HEK293 (cell line): ENCODE measurements around the gene STK16.

ENCODE experiments used
- AEBP2 ChIP-seq: fragments of 450-650 bp; formaldehyde crosslinking; IDR thresholded peaks from 2 replicates; pipeline ENCODE4 v1.5.1; 2016; ENCODE audit warnings: missing biosample characterization, missing genetic modification characterization, borderline replicate concordance
- GLIS1 ChIP-seq: fragments of 450-650 bp; formaldehyde crosslinking; IDR thresholded peaks from 2 replicates; pipeline ENCODE4 v1.5.1; 2016; ENCODE audit warnings: missing biosample characterization, missing genetic modification characterization
- OVOL3 ChIP-seq: fragments of 450-650 bp; formaldehyde crosslinking; IDR thresholded peaks from 2 replicates; pipeline ENCODE4 v1.5.1; 2016; ENCODE audit warnings: missing biosample characterization, missing genetic modification characterization
- PBX3 ChIP-seq: sonication (generic); formaldehyde crosslinking; IDR thresholded peaks from 2 replicates; pipeline ENCODE4 v1.8.1; 2022; ENCODE audit warnings: mild to moderate bottlenecking, moderate library complexity, missing genetic modification reagents
- ZBTB1 ChIP-seq: fragments of 450-650 bp; formaldehyde crosslinking; IDR thresholded peaks from 2 replicates; pipeline ENCODE4 v1.5.1; 2016; ENCODE audit warnings: missing biosample characterization, missing genetic modification characterization
- ZNF138 ChIP-seq: fragments of 450-650 bp; formaldehyde crosslinking; IDR thresholded peaks from 2 replicates; pipeline ENCODE4 v1.5.1; 2016; ENCODE audit warnings: missing biosample characterization, missing genetic modification characterization, borderline replicate concordance
- ZNF239 ChIP-seq: fragments of 450-650 bp; formaldehyde crosslinking; IDR thresholded peaks from 2 replicates; pipeline ENCODE4 v1.5.1; 2016; ENCODE audit warnings: missing biosample characterization, missing genetic modification characterization
- ZNF274 ChIP-seq, 2 experiments: fragments of 200-500 bp in 1 of 2; fragments of 450-650 bp in 1 of 2; sonication (Bioruptor generic) in 1 of 2; formaldehyde crosslinking in 1 of 2; IDR thresholded peaks; 2 replicates each; pipeline versions ENCODE4 v1.5.1 to v1.6.1; 2014 to 2016; ENCODE audit warnings: borderline replicate concordance in 1 of 2, inconsistent platforms in 1 of 2, low read length in 1 of 2, missing biosample characterization in 1 of 2, missing genetic modification characterization in 1 of 2
- ZNF473 ChIP-seq: fragments of 450-650 bp; formaldehyde crosslinking; IDR thresholded peaks from 2 replicates; pipeline ENCODE4 v1.5.1; 2017; ENCODE audit warnings: missing biosample characterization, missing genetic modification characterization
- ZNF548 ChIP-seq: fragments of 450-650 bp; formaldehyde crosslinking; IDR thresholded peaks from 2 replicates; pipeline ENCODE4 v1.5.1; 2016; ENCODE audit warnings: missing biosample characterization, missing genetic modification characterization
- ZXDB ChIP-seq: fragments of 450-650 bp; formaldehyde crosslinking; IDR thresholded peaks from 2 replicates; pipeline ENCODE4 v1.5.1; 2016; ENCODE audit warnings: missing biosample characterization, missing genetic modification characterization
- TF ChIP-seq, protein P1 (sequence below): fragments of 450-650 bp; formaldehyde crosslinking; IDR thresholded peaks from 2 replicates; pipeline ENCODE4 v1.5.1; 2016; ENCODE audit warnings: missing biosample characterization, missing genetic modification characterization
- TF ChIP-seq, protein P2 (sequence below): fragments of 450-650 bp; formaldehyde crosslinking; IDR thresholded peaks from 2 replicates; pipeline ENCODE4 v1.5.1; 2016; ENCODE audit warnings: missing biosample characterization, missing genetic modification characterization
- TF ChIP-seq, protein P3 (sequence below): fragments of 450-650 bp; formaldehyde crosslinking; IDR thresholded peaks from 2 replicates; pipeline ENCODE4 v1.5.1; 2016; ENCODE audit warnings: missing biosample characterization, missing genetic modification characterization

- TF ChIP-seq ZBTB1 (tag by site-specific recombination): no peak
- TF ChIP-seq, protein P1, sequence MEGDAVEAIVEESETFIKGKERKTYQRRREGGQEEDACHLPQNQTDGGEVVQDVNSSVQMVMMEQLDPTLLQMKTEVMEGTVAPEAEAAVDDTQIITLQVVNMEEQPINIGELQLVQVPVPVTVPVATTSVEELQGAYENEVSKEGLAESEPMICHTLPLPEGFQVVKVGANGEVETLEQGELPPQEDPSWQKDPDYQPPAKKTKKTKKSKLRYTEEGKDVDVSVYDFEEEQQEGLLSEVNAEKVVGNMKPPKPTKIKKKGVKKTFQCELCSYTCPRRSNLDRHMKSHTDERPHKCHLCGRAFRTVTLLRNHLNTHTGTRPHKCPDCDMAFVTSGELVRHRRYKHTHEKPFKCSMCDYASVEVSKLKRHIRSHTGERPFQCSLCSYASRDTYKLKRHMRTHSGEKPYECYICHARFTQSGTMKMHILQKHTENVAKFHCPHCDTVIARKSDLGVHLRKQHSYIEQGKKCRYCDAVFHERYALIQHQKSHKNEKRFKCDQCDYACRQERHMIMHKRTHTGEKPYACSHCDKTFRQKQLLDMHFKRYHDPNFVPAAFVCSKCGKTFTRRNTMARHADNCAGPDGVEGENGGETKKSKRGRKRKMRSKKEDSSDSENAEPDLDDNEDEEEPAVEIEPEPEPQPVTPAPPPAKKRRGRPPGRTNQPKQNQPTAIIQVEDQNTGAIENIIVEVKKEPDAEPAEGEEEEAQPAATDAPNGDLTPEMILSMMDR (tag by site-specific recombination): no peak
- TF ChIP-seq GLIS1 (tag by site-specific recombination): no peak
- TF ChIP-seq, protein P2, sequence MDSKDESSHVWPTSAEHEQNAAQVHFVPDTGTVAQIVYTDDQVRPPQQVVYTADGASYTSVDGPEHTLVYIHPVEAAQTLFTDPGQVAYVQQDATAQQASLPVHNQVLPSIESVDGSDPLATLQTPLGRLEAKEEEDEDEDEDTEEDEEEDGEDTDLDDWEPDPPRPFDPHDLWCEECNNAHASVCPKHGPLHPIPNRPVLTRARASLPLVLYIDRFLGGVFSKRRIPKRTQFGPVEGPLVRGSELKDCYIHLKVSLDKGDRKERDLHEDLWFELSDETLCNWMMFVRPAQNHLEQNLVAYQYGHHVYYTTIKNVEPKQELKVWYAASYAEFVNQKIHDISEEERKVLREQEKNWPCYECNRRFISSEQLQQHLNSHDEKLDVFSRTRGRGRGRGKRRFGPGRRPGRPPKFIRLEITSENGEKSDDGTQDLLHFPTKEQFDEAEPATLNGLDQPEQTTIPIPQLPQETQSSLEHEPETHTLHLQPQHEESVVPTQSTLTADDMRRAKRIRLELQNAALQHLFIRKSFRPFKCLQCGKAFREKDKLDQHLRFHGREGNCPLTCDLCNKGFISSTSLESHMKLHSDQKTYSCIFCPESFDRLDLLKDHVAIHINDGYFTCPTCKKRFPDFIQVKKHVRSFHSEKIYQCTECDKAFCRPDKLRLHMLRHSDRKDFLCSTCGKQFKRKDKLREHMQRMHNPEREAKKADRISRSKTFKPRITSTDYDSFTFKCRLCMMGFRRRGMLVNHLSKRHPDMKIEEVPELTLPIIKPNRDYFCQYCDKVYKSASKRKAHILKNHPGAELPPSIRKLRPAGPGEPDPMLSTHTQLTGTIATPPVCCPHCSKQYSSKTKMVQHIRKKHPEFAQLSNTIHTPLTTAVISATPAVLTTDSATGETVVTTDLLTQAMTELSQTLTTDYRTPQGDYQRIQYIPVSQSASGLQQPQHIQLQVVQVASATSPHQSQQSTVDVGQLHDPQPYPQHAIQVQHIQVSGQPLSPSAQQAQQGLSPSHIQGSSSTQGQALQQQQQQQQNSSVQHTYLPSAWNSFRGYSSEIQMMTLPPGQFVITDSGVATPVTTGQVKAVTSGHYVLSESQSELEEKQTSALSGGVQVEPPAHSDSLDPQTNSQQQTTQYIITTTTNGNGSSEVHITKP: no peak
- no peak for TF ChIP-seq ZNF138 (tag by site-specific recombination)
- no peak for TF ChIP-seq OVOL3 (tag by site-specific recombination)
- no peak for TF ChIP-seq AEBP2
- no peak for TF ChIP-seq ZNF239 (tag by site-specific recombination)
- TF ChIP-seq ZNF548 (tag by site-specific recombination): no peak
- TF ChIP-seq PBX3 (CRISPR knock-in tag): no peak
- no peak for TF ChIP-seq ZNF473
- no peak for TF ChIP-seq ZNF274 (IDR thresholded peaks at IDR 0.05; ENCODE audit: low read length)
- no peak for TF ChIP-seq ZNF274 (tag by site-specific recombination; IDR thresholded peaks at IDR 0.05; ENCODE audit: borderline replicate concordance)
- no peak for TF ChIP-seq ZXDB (tag by site-specific recombination)
- TF ChIP-seq, protein P3, sequence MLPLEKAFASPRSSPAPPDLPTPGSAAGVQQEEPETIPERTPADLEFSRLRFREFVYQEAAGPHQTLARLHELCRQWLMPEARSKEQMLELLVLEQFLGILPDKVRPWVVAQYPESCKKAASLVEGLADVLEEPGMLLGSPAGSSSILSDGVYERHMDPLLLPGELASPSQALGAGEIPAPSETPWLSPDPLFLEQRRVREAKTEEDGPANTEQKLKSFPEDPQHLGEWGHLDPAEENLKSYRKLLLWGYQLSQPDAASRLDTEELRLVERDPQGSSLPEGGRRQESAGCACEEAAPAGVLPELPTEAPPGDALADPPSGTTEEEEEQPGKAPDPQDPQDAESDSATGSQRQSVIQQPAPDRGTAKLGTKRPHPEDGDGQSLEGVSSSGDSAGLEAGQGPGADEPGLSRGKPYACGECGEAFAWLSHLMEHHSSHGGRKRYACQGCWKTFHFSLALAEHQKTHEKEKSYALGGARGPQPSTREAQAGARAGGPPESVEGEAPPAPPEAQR: no peak
Observed at GRCh38 chr2:219297766-219298456, 52.6 kb downstream of the STK16 start.
